B cell (primary cell): Measurements from ENCODE around the gene GLYATL1.

Source experiments
- EZH2 ChIP-seq: IDR thresholded peaks from 2 replicates; pipeline ENCODE4 v1.6.1; 2012; ENCODE audit warnings: borderline replicate concordance, low read depth, mild to moderate bottlenecking, moderate library complexity, low read length; ENCODE audit not compliant: insufficient read depth, poor library complexity, severe bottlenecking
- TF ChIP-seq, protein P1 (sequence below): fragments of 200-600 bp; IDR thresholded peaks from one replicate; pipeline ENCODE4 v1.8.0; 2022; ENCODE audit warnings: antibody characterized with exemption, mild to moderate bottlenecking

DNA sequence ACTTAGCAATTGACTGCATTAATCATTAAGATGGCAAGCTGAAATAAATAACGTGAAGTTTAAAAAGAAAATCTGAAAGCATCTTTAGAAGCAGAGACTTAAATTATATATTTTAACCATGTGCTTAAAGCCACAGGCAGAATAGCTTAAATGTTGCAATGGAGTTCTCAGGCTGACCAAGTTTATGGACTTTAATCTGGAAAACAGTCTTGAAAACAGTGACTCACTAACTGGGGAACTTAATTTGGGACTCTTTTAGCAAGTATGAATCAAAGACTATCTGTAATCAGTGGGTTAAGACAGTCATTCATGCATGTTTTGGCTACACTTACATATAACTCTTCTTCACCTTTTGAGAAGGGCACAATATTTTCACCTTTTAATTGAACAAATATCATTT lies 12.6 kb upstream of the GLYATL1 start:
- TF ChIP-seq, protein P1, sequence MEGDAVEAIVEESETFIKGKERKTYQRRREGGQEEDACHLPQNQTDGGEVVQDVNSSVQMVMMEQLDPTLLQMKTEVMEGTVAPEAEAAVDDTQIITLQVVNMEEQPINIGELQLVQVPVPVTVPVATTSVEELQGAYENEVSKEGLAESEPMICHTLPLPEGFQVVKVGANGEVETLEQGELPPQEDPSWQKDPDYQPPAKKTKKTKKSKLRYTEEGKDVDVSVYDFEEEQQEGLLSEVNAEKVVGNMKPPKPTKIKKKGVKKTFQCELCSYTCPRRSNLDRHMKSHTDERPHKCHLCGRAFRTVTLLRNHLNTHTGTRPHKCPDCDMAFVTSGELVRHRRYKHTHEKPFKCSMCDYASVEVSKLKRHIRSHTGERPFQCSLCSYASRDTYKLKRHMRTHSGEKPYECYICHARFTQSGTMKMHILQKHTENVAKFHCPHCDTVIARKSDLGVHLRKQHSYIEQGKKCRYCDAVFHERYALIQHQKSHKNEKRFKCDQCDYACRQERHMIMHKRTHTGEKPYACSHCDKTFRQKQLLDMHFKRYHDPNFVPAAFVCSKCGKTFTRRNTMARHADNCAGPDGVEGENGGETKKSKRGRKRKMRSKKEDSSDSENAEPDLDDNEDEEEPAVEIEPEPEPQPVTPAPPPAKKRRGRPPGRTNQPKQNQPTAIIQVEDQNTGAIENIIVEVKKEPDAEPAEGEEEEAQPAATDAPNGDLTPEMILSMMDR: no peak
- TF ChIP-seq EZH2: no peak
